HepG2 (cell line): ENCODE results near the gene C5orf15. TPM values are rescaled to one million over a fixed set of nuclear protein-coding genes. Genes with fewer than 3 reads are reported as not detected.

Source experiments
- ARID3A ChIP-seq: IDR thresholded peaks from 2 replicates; pipeline ENCODE4 v1.6.1; 2012; ENCODE audit warnings: low read depth, low read length, improper control_type of control experiment
- BRD4 ChIP-seq: sonication (generic); formaldehyde crosslinking; IDR thresholded peaks from 2 replicates; pipeline ENCODE4 v1.4.0; 2020; ENCODE audit warnings: missing genetic modification reagents
- CCAR2 ChIP-seq: fragments of 200-400 bp; formaldehyde crosslinking; optimal IDR thresholded peaks from 2 replicates; pipeline ENCODE3; 2018; ENCODE audit warnings: low read depth, mild to moderate bottlenecking, low read length, moderate library complexity
- CSRNP1 ChIP-seq: sonication (generic); formaldehyde crosslinking; IDR thresholded peaks from 2 replicates; pipeline ENCODE4 v1.8.1; 2023; ENCODE audit warnings: mild to moderate bottlenecking, missing genetic modification reagents
- EP300 ChIP-seq, 3 experiments: sonication (generic) in 1 of 3; formaldehyde crosslinking in 1 of 3; IDR thresholded peaks; 2 replicates each; pipeline versions ENCODE4 v1.5.1 to v1.6.1; 2011 to 2020; ENCODE audit warnings: low read depth in 2 of 3, low read length in 2 of 3, borderline replicate concordance in 1 of 3, improper control_type of control experiment in 1 of 3, mild to moderate bottlenecking in 1 of 3, missing genetic modification reagents in 1 of 3, moderate library complexity in 1 of 3
- MAZ ChIP-seq, 2 experiments: sonication (generic) in 1 of 2; formaldehyde crosslinking in 1 of 2; IDR thresholded peaks; 2 replicates each; pipeline versions ENCODE4 v1.5.0 to v1.6.1; 2012 to 2020; ENCODE audit warnings: low read depth in 2 of 2, mild to moderate bottlenecking in 2 of 2, borderline replicate concordance in 1 of 2, improper control_type of control experiment in 1 of 2, low read length in 1 of 2, missing genetic modification reagents in 1 of 2, moderate library complexity in 1 of 2
- PAXIP1 ChIP-seq: sonication (generic); formaldehyde crosslinking; conservative IDR thresholded peaks from 2 replicates; pipeline ENCODE4 v1.4.0; 2020; ENCODE audit warnings: mild to moderate bottlenecking, missing genetic modification reagents, moderate library complexity
- SPEN ChIP-seq: sonication (generic); formaldehyde crosslinking; IDR thresholded peaks from 2 replicates; pipeline ENCODE4 v1.5.1; 2020; ENCODE audit warnings: low read depth, mild to moderate bottlenecking, missing genetic modification reagents
- ZNF280B ChIP-seq: sonication (generic); formaldehyde crosslinking; IDR thresholded peaks from 2 replicates; pipeline ENCODE4 v1.5.0; 2020; ENCODE audit warnings: missing genetic modification reagents, mild to moderate bottlenecking, borderline replicate concordance
- ZNF382 ChIP-seq: sonication (generic); formaldehyde crosslinking; IDR thresholded peaks from 2 replicates; pipeline ENCODE4 v1.5.0; 2020; ENCODE audit warnings: missing genetic modification reagents, mild to moderate bottlenecking, borderline replicate concordance
- polyA plus RNA-seq, 8 experiments: library from polyadenylated mRNA; depleted of rRNA in 3 of 8; stranded (reverse) in 7 of 8; unstranded in 1 of 8; fragments of >200 nt; fragmentation: Illumina TruSeq in 4 of 8; extraction: Trizol in 4 of 8; gene quantifications; 2 replicates each; pipeline versions ENCODE4 v1.2.1 to v1.2.3, GENCODE V29; 2011 to 2016; ENCODE audit warnings: low read depth in 4 of 8, missing spikeins in 1 of 8, mixed read lengths in 1 of 8; ENCODE audit not compliant: insufficient read depth in 1 of 8
- total RNA-seq, 5 experiments: library from RNA; depleted of rRNA; stranded (reverse); fragments of >200 nt; fragmentation: Illumina TruSeq; extraction: Trizol; gene quantifications; 2 replicates each; pipeline ENCODE4 v1.2.3, GENCODE V29; 2016; ENCODE audit warnings: low read depth in 1 of 5

The C5orf15 gene
- total and polyA plus RNA-seq, 2 of the 13 experiments (the other 11 are each of a cell fraction or from before 2014, with no cell fraction given): 58.5 to 82.7 TPM

- TF ChIP-seq ZNF280B (CRISPR knock-in tag) (no peak), BRD4 (no peak), ARID3A (peak; percentile 87), ZNF382 (no peak), PAXIP1 (CRISPR knock-in tag) (peak; percentile 87), CSRNP1 (no peak), MAZ (IDR thresholded peaks at IDR 0.05; ENCODE audit: borderline replicate concordance, low read depth, low read length) (no peak), MAZ (CRISPR knock-in tag; IDR thresholded peaks at IDR 0.05; ENCODE audit: low read depth) (0 out of 2 replicates have a peak, but pooled peaks have one; percentile 21), SPEN (CRISPR knock-in tag) (no peak), CCAR2 (peak; percentile 65), EP300 (IDR thresholded peaks at IDR 0.05; ENCODE audit: low read depth in 2 of 2, low read length in 2 of 2) (peak in 1 of 2 experiments; percentile 70; a peak in 2 of 4 replicates), EP300 (CRISPR knock-in tag; IDR thresholded peaks at IDR 0.05; ENCODE audit: borderline replicate concordance) (peak; percentile 56; the same call in 1 of the 2 replicates)
Measured at GRCh38 chr5:133969654-133970324, 1.4 kb upstream of the C5orf15 start (continued).
